ENCODE data around the gene KCNH2.

GRCh38 chr7:150988230-150989226 lies 10.4 kb upstream of the KCNH2 start:
- no peak for TF ChIP-seq TARDBP (IDR thresholded peaks at IDR 0.05)
- TF ChIP-seq BHLHE40 (IDR thresholded peaks at IDR 0.05; ENCODE audit: borderline replicate concordance): no peak
- no peak for TF ChIP-seq PKNOX1 (IDR thresholded peaks at IDR 0.05)
- TF ChIP-seq HDGF (IDR thresholded peaks at IDR 0.05; ENCODE audit: borderline replicate concordance): no peak
- TF ChIP-seq FOXA1 (IDR thresholded peaks at IDR 0.05): no peak
- TF ChIP-seq ARNT (IDR thresholded peaks at IDR 0.05): no peak
- TF ChIP-seq SUZ12 (IDR thresholded peaks at IDR 0.05): no peak
- TF ChIP-seq SP1 (IDR thresholded peaks at IDR 0.05): no peak

Data from HEK293T (cell line).